HG03135 (cell line): ENCODE data around the gene PRSS2.

Experiments
- ATAC-seq: cut with Tn5 transposase; IDR thresholded peaks from one replicate; pipeline ENCODE4 v1.9.1; 2021; ENCODE audit warnings: mild to moderate bottlenecking, moderate library complexity; ENCODE audit not compliant: unreplicated experiment

Gene PRSS2

GRCh38 chr7:142819530-142819929, 48.8 kb downstream of the PRSS2 start:
- no peak for ATAC-seq

DNA sequence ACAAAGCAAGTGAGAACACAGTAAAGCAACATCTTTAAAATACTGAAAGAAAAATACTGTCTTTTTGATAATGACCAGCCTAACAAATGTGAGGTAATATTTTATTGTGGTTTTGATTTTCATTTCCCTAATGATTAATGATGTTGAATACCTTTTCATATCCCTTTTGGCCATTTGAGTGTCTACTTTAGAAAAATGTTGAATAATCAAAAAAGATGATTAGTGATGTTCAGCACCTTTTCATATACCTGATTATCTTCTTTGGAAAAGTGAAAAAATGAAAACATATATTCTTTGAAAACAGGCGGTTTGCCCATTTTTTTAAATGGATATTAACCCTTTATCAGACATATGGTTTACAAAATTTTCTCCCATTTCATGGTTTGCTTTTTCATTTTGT, 51.9 kb downstream of the PRSS2 start:
- no peak for ATAC-seq
